Measurements from ENCODE around the gene LIN7A. TPM values are rescaled to one million over a fixed set of nuclear protein-coding genes. Genes with fewer than 3 reads are reported as not detected.
A peak's percentile ranks its signal among the peaks of the same experiment; 100 is the strongest.
"Not testable (repeated sequence)": the region's sequence is repeated elsewhere in the genome, so short reads cannot be mapped to it uniquely, and the experiment has no call there.

The LIN7A gene
- total and polyA plus RNA-seq, 2 donors (not counting 1 experiment from before 2014, with no cell fraction given): 22.8 to 35.3 TPM

GRCh38 chr12:80892597-80893445, 44.9 kb downstream of the LIN7A start:
- Histone ChIP-seq H3K36me3 (ENCODE audit: control insufficient read depth, insufficient read depth, low read length) (no peaks in the 10 kb centered on the region), H2AFZ (ENCODE audit: low read length) (no peak overlapping the region), H3K4me2 (ENCODE audit: extremely low read depth, insufficient read depth, low read length) (no peak overlapping the region), H3K4me3 (replicated peaks in 1 of 4; ENCODE audit: control extremely low read depth in 1 of 4, insufficient read depth in 1 of 4, low read depth in 3 of 4, low read length in 4 of 4) (no peak overlapping the region), H3K27me3 (ENCODE audit: control insufficient read depth, insufficient read depth, low read length) (no peaks in the 10 kb centered on the region), H3K4me1 (ENCODE audit: control insufficient read depth, extremely low read depth, insufficient read depth, low read length) (no peaks in the 10 kb centered on the region), H4K20me1 (ENCODE audit: control insufficient read depth, extremely low read depth, insufficient read depth, low read length) (no peaks in the 10 kb centered on the region), H3K79me2 (ENCODE audit: control insufficient read depth, insufficient read depth, low read length) (peaks cover 3% of the 10 kb centered on the region), H3K27ac (ENCODE audit: insufficient read depth, low read length) (no peak overlapping the region), H3K9me3 (ENCODE audit: control insufficient read depth, insufficient read depth, low read depth, low read length) (no peaks in the 10 kb centered on the region), H3K9ac (ENCODE audit: insufficient read depth, low read length) (no peak overlapping the region)
- TF ChIP-seq CTCF (conservative IDR thresholded peaks at IDR 0.05 in 1 of 2, IDR thresholded peaks at IDR 0.05 in 1 of 2; ENCODE audit: low read depth in 1 of 2, low read length in 2 of 2): no peak
- TF ChIP-seq EZH2 (IDR thresholded peaks at IDR 0.05; ENCODE audit: low read length, missing control alignments): no peak
- DNase-seq (ENCODE audit: low read depth in 2 of 2): peak in 1 of 2 donors; percentile 78

GRCh38 chr12:80884651-80885050, 53.1 kb downstream of the LIN7A start:
- Histone ChIP-seq H3K27ac (ENCODE audit: insufficient read depth, low read length) (no peak overlapping the region), H3K4me1 (ENCODE audit: control insufficient read depth, extremely low read depth, insufficient read depth, low read length) (no peaks in the 10 kb centered on the region), H3K79me2 (ENCODE audit: control insufficient read depth, insufficient read depth, low read length) (no peaks in the 10 kb centered on the region), H3K9me3 (ENCODE audit: control insufficient read depth, insufficient read depth, low read depth, low read length) (no peaks in the 10 kb centered on the region), H3K4me2 (ENCODE audit: extremely low read depth, insufficient read depth, low read length) (no peak overlapping the region), H3K4me3 (replicated peaks in 1 of 4; ENCODE audit: control extremely low read depth in 1 of 4, insufficient read depth in 1 of 4, low read depth in 3 of 4, low read length in 4 of 4) (no peak overlapping the region), H3K27me3 (ENCODE audit: control insufficient read depth, insufficient read depth, low read length) (no peaks in the 10 kb centered on the region), H3K9ac (ENCODE audit: insufficient read depth, low read length) (no peak overlapping the region), H4K20me1 (ENCODE audit: control insufficient read depth, extremely low read depth, insufficient read depth, low read length) (no peaks in the 10 kb centered on the region), H3K36me3 (ENCODE audit: control insufficient read depth, insufficient read depth, low read length) (no peaks in the 10 kb centered on the region), H2AFZ (ENCODE audit: low read length) (no peak overlapping the region)
- no peak for DNase-seq (ENCODE audit: low read depth in 2 of 2)
- TF ChIP-seq EZH2 (IDR thresholded peaks at IDR 0.05; ENCODE audit: low read length, missing control alignments): no peak
- no peak for TF ChIP-seq CTCF (conservative IDR thresholded peaks at IDR 0.05 in 1 of 2, IDR thresholded peaks at IDR 0.05 in 1 of 2; ENCODE audit: low read depth in 1 of 2, low read length in 2 of 2)

- Histone ChIP-seq H3K27me3 (ENCODE audit: control insufficient read depth, insufficient read depth, low read length) (no peaks in the 10 kb centered on the region), H3K9ac (ENCODE audit: insufficient read depth, low read length) (no peak overlapping the region), H3K4me3 (replicated peaks in 1 of 4; ENCODE audit: control extremely low read depth in 1 of 4, insufficient read depth in 1 of 4, low read depth in 3 of 4, low read length in 4 of 4) (no peak overlapping the region), H3K4me1 (ENCODE audit: control insufficient read depth, extremely low read depth, insufficient read depth, low read length) (no peaks in the 10 kb centered on the region), H3K9me3 (ENCODE audit: control insufficient read depth, insufficient read depth, low read depth, low read length) (no peaks in the 10 kb centered on the region), H3K79me2 (ENCODE audit: control insufficient read depth, insufficient read depth, low read length) (no peaks in the 10 kb centered on the region), H4K20me1 (ENCODE audit: control insufficient read depth, extremely low read depth, insufficient read depth, low read length) (no peaks in the 10 kb centered on the region), H3K27ac (ENCODE audit: insufficient read depth, low read length) (no peak overlapping the region), H2AFZ (ENCODE audit: low read length) (no peak overlapping the region), H3K4me2 (ENCODE audit: extremely low read depth, insufficient read depth, low read length) (no peak overlapping the region), H3K36me3 (ENCODE audit: control insufficient read depth, insufficient read depth, low read length) (no peaks in the 10 kb centered on the region)
- no peak for DNase-seq (ENCODE audit: low read depth in 2 of 2)
- no peak for TF ChIP-seq EZH2 (IDR thresholded peaks at IDR 0.05; ENCODE audit: low read length, missing control alignments)
- TF ChIP-seq CTCF (conservative IDR thresholded peaks at IDR 0.05 in 1 of 2, IDR thresholded peaks at IDR 0.05 in 1 of 2; ENCODE audit: low read depth in 1 of 2, low read length in 2 of 2): no peak
These were observed 56.6 kb downstream of the LIN7A start for GRCh38 chr12:80881106-80881505.

- not testable (repeated sequence) for H3K9ac ChIP-seq (ENCODE audit: insufficient read depth, low read length); H3K27ac ChIP-seq (ENCODE audit: insufficient read depth, low read length); H4K20me1 ChIP-seq (ENCODE audit: control insufficient read depth, extremely low read depth, insufficient read depth, low read length); H3K27me3 ChIP-seq (ENCODE audit: control insufficient read depth, insufficient read depth, low read length); H3K4me2 ChIP-seq (ENCODE audit: extremely low read depth, insufficient read depth, low read length); H3K4me3 ChIP-seq (replicated peaks in 1 of 4; ENCODE audit: control extremely low read depth in 1 of 4, insufficient read depth in 1 of 4, low read depth in 3 of 4, low read length in 4 of 4); H3K4me1 ChIP-seq (ENCODE audit: control insufficient read depth, extremely low read depth, insufficient read depth, low read length); H3K36me3 ChIP-seq (ENCODE audit: control insufficient read depth, insufficient read depth, low read length); H2AFZ ChIP-seq (ENCODE audit: low read length); H3K9me3 ChIP-seq (ENCODE audit: control insufficient read depth, insufficient read depth, low read depth, low read length); H3K79me2 ChIP-seq (ENCODE audit: control insufficient read depth, insufficient read depth, low read length); DNase-seq (ENCODE audit: low read depth in 2 of 2)
These were observed 59.3 kb downstream of the LIN7A start for GRCh38 chr12:80878452-80878851.
